ENCODE results near the gene SPATA31D4. TPM values are rescaled to one million over a fixed set of nuclear protein-coding genes. Genes with fewer than 3 reads are reported as not detected.

The SPATA31D4 gene
- total RNA-seq, 2 experiments from 2014 or later = not detected

DNA sequence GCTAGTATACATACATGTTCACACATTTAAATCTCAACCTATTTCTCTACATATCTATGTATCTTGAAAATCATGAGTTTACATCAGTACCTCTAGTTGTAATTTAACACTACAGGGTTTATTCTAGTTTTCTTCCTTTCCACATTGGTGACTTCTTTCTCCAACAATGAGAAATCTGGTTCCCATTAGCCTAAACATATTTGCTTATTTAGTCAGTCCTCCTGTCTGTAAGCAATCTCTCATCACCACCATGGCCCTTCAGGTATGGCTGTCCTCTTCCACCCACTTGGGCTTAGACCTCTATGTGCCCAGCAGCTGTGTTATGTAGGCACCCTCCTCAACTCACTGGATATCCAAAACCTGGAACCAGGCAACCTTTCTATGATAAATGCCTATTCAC lies 52.3 kb downstream of the SPATA31D4 start:
- Histone ChIP-seq H4K20me1 (ENCODE audit: insufficient read depth, low read length) (no peaks in the 10 kb centered on the region), H3K9me2 (ENCODE audit: insufficient read depth, low read length) (0 out of 2 replicates have a peak, but pooled peaks cover 5% of the 10 kb centered on the region), H3K36me3 (ENCODE audit: insufficient read depth, low read length) (no peaks in the 10 kb centered on the region), H3K79me2 (ENCODE audit: insufficient read depth, low read depth, low read length) (no peaks in the 10 kb centered on the region), H3K4me1 (ENCODE audit: insufficient read depth, low read length, poor library complexity, severe bottlenecking) (no peaks in the 10 kb centered on the region), H3K4me2 (ENCODE audit: low read length) (no peak overlapping the region), H3K27ac (ENCODE audit: low read depth, low read length, poor library complexity, severe bottlenecking) (no peak overlapping the region), H3K9me3 (ENCODE audit: low read length) (no peaks in the 10 kb centered on the region), H3K4me3 (ENCODE audit: low read depth, low read length, poor library complexity, severe bottlenecking) (no peak overlapping the region), H2AFZ (ENCODE audit: low read length) (no peak overlapping the region)
- TF ChIP-seq, protein P1, sequence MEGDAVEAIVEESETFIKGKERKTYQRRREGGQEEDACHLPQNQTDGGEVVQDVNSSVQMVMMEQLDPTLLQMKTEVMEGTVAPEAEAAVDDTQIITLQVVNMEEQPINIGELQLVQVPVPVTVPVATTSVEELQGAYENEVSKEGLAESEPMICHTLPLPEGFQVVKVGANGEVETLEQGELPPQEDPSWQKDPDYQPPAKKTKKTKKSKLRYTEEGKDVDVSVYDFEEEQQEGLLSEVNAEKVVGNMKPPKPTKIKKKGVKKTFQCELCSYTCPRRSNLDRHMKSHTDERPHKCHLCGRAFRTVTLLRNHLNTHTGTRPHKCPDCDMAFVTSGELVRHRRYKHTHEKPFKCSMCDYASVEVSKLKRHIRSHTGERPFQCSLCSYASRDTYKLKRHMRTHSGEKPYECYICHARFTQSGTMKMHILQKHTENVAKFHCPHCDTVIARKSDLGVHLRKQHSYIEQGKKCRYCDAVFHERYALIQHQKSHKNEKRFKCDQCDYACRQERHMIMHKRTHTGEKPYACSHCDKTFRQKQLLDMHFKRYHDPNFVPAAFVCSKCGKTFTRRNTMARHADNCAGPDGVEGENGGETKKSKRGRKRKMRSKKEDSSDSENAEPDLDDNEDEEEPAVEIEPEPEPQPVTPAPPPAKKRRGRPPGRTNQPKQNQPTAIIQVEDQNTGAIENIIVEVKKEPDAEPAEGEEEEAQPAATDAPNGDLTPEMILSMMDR (conservative IDR thresholded peaks at IDR 0.05; ENCODE audit: low read length) = no peak
- no peak for TF ChIP-seq EZH2phosphoT487 (IDR thresholded peaks at IDR 0.05; ENCODE audit: borderline replicate concordance, low read depth, low read length)
- intact Hi-C loops (cut with micrococcal nuclease; ENCODE audit: unreplicated experiment) = no loop called here
- BruUV-seq (replicated peaks) = no TSS peak
- DNase-seq (ENCODE audit: low spot score) = no peak
- POLR2A ChIA-PET = interaction anchor here (0.6 to 1.4 kb wide), 5 partner anchors 9 to 1011 kb away, joined by 3 to 5 read pairs (median 3); no protein-coding TSS in a partner anchor
- CTCF ChIA-PET (ENCODE audit: unreplicated experiment) = no interaction called here

DNA sequence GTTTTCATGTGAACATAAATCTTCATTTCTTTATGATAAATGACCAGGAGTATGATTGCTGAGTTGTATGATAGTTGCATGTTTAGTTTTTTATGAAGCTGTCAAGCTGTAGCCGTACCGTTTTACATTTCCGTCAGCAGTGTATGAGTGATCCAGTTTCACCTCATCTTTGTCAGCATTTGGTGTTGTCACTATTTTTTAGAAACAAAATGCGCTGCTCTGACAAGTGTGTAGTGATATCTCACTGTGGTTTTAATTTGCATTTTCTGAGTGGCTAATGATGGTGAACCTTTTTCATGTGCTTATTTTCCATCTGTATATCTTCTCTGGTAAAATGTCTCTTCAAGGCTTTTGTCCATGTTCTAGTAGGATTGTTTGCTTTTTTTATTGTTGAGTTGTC lies 53.7 kb downstream of the SPATA31D4 start:
- no peaks in the 10 kb centered on the region for H4K20me1 ChIP-seq (ENCODE audit: insufficient read depth, low read length)
- no peak overlapping the region for H3K4me3 ChIP-seq (ENCODE audit: low read depth, low read length, poor library complexity, severe bottlenecking)
- intact Hi-C loops (cut with micrococcal nuclease; ENCODE audit: unreplicated experiment) = no loop called here
- no TSS peak for BruUV-seq (replicated peaks)
- H3K27ac ChIP-seq (ENCODE audit: low read depth, low read length, poor library complexity, severe bottlenecking) = no peak overlapping the region
- 0 out of 2 replicates have a peak, but pooled peaks cover 5% of the 10 kb centered on the region for H3K9me2 ChIP-seq (ENCODE audit: insufficient read depth, low read length)
- H3K9me3 ChIP-seq (ENCODE audit: low read length) = no peaks in the 10 kb centered on the region
- no peaks in the 10 kb centered on the region for H3K36me3 ChIP-seq (ENCODE audit: insufficient read depth, low read length)
- 0 out of 2 replicates have a peak overlapping the region, but pooled peaks have one; percentile 18 for H2AFZ ChIP-seq (ENCODE audit: low read length)
- no peak for DNase-seq (ENCODE audit: low spot score)
- ChIA-PET POLR2A (no interaction called here), CTCF (ENCODE audit: unreplicated experiment) (no interaction called here)
- H3K4me1 ChIP-seq (ENCODE audit: insufficient read depth, low read length, poor library complexity, severe bottlenecking) = no peaks in the 10 kb centered on the region
- H3K4me2 ChIP-seq (ENCODE audit: low read length) = no peak overlapping the region
- TF ChIP-seq, protein P1 (conservative IDR thresholded peaks at IDR 0.05; ENCODE audit: low read length) = no peak
- no peak for TF ChIP-seq EZH2phosphoT487 (IDR thresholded peaks at IDR 0.05; ENCODE audit: borderline replicate concordance, low read depth, low read length)
- H3K79me2 ChIP-seq (ENCODE audit: insufficient read depth, low read depth, low read length) = no peaks in the 10 kb centered on the region

Small RNAs within 50 kb of the gene (small RNA-seq; reads per million reads assigned to genes)
- not detected for gene RF00189
- not detected for gene RNA5SP287

Other genes starting within 250 kb of the SPATA31D4 start
- gene TLE1, start 238.9 kb upstream of the SPATA31D4 start, total RNA-seq (2014; rRNA removed; shearing (Covaris generic)) = 0.13 TPM in 1 of 2 replicates, not detected in the other
- not detected in 2 replicates for gene TLE1, start 238.9 kb upstream of the SPATA31D4 start, total RNA-seq (2022)
- not detected in 2 replicates for gene SPATA31D3, start 15.1 kb downstream of the SPATA31D4 start, total RNA-seq (2014; rRNA removed; shearing (Covaris generic))
- gene SPATA31D3, start 15.1 kb downstream of the SPATA31D4 start, total RNA-seq (2022) = not detected in 2 replicates
- gene SPATA31D1, start 60.3 kb downstream of the SPATA31D4 start, total RNA-seq (2014; rRNA removed; shearing (Covaris generic)) = not detected in 2 replicates
- not detected in 2 replicates for gene SPATA31D1, start 60.3 kb downstream of the SPATA31D4 start, total RNA-seq (2022)